ENCODE data around the gene FBXO21. TPM values are rescaled to one million over a fixed set of nuclear protein-coding genes. Genes with fewer than 3 reads are reported as not detected.
"Not testable (repeated sequence)": the region's sequence is repeated elsewhere in the genome, so short reads cannot be mapped to it uniquely, and the experiment has no call there.

The FBXO21 gene
- total RNA-seq, 1 donor from 2014 or later = 52.3 TPM

GRCh38 chr12:117109943-117110635 is 80.2 kb downstream of the FBXO21 start:
- Histone ChIP-seq H3K4me3 (no peak overlapping the region), H3K36me3 (no peaks in the 10 kb centered on the region), H3K9me3 (replicated peaks) (no peaks in the 10 kb centered on the region), H3K27ac (replicated peaks) (no peak overlapping the region), H3K27me3 (ENCODE audit: low read depth) (no peaks in the 10 kb centered on the region), H3K4me1 (peaks cover 7% of the 10 kb centered on the region)
- intact Hi-C loops (cut with micrococcal nuclease) = loop anchor here (10.0 kb wide), 1 partner anchor 85 kb away; no protein-coding TSS in a partner anchor
- no peak for DNase-seq
- no peak for TF ChIP-seq CTCF (IDR thresholded peaks at IDR 0.05; ENCODE audit: borderline replicate concordance)

- Histone ChIP-seq H3K4me3 (no peak overlapping the region), H3K27me3 (ENCODE audit: low read depth) (no peaks in the 10 kb centered on the region), H3K27ac (replicated peaks) (no peak overlapping the region), H3K4me1 (peaks cover 4% of the 10 kb centered on the region), H3K36me3 (no peaks in the 10 kb centered on the region), H3K9me3 (replicated peaks) (no peaks in the 10 kb centered on the region)
- DNase-seq = no peak
- no peak for TF ChIP-seq CTCF (IDR thresholded peaks at IDR 0.05; ENCODE audit: borderline replicate concordance)
- intact Hi-C loops (cut with micrococcal nuclease) = no loop called here
Measured at GRCh38 chr12:117105902-117106301, 84.4 kb downstream of the FBXO21 start.

DNA sequence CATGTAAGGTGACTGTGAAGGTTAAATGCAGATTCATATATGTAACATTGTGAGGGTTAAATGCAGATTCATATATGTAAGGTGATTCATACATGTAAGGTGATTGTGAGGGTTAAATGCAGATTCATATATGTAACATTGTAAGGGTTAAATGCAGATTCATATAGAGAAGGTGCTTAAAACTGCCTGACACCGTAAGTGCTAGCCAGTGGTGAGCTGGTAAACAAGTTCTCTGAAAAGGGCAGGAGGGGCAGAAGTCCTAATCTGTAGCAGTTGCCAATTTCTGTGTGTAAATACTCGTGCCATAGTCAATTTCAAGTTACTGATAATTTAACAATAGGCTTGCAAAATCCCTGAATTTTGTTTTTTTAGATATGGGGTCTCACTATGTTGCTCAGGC is 86.3 kb downstream of the FBXO21 start:
- intact Hi-C loops (cut with micrococcal nuclease) = not testable (repeated sequence)

DNA sequence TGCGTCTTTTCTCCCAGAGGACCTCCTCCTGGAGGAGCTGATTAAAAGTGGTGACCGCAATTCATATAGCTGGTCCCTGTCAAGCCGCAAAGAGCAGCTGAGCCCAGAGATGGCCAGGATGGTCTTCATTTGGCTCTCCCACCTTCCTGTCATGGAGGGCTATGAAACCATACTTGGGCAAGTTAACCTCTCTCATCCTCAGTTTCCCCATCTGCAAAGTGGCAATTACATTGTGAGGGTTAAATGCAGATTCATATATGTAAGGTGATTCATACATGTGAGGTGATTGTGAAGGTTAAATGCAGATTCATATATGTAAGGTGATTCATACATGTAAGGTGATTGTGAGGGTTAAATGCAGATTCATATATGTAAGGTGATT is 87.5 kb downstream of the FBXO21 start:
- no peak overlapping the region for H3K27ac ChIP-seq (replicated peaks)
- no peaks in the 10 kb centered on the region for H3K36me3 ChIP-seq
- intact Hi-C loops (cut with micrococcal nuclease) = no loop called here
- H3K4me3 ChIP-seq = no peak overlapping the region
- H3K4me1 ChIP-seq = peaks cover 31% of the 10 kb centered on the region
- no peak for TF ChIP-seq CTCF (IDR thresholded peaks at IDR 0.05; ENCODE audit: borderline replicate concordance)
- no peaks in the 10 kb centered on the region for H3K9me3 ChIP-seq (replicated peaks)
- H3K27me3 ChIP-seq (ENCODE audit: low read depth) = peaks cover 20% of the 10 kb centered on the region
- DNase-seq = no peak

More for the DNA sequence above, 86.3 kb downstream of the FBXO21 start:
- peaks cover 19% of the 10 kb centered on the region for H3K4me1 ChIP-seq
- not testable (repeated sequence) for H3K36me3 ChIP-seq; H3K9me3 ChIP-seq (replicated peaks); H3K27ac ChIP-seq (replicated peaks); DNase-seq; H3K27me3 ChIP-seq (ENCODE audit: low read depth); H3K4me3 ChIP-seq

DNA sequence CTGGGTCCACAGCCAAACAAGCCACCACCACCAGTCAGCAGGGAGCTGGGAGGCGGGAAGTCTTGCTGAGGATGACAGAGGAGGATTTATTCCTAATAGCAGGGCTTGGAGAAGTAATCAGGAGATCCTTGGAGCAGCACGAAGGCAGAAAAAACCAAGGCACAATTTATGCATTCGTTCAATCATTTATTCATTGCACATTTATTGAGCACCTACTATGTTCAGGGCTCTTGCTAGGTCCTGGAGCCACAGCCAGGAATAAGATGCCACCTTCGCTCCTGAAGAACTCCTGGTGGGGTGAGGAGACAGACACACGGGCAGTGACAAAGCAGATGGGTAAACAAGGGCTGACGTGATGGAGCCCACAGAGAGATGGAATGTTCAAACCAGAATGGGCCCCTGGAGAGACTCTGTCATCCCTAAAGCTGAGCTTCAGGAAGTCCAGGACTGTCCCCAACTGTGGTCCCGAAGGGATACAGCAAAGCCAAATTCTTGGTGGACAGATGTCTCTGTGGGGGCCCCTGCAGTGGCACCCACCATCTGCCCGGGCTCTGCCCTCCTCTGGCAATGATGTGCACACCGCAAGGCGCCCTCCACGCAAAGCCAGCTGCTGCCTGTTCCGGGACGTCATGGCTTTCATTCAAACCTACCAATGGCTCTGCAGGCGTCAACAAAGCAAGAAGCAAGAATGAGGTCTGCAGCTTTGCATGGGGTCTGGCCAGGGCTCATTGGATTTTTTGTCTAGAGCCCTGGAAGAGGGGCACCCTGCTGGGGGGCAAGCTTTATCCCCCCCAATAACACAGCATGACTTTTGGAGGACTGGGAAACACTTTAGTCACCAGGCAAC is 88.1 kb downstream of the FBXO21 start:
- intact Hi-C loops (cut with micrococcal nuclease) = no loop called here
- H3K4me3 ChIP-seq = no peak overlapping the region
- no peak for DNase-seq
- no peaks in the 10 kb centered on the region for H3K9me3 ChIP-seq (replicated peaks)
- H3K36me3 ChIP-seq = no peaks in the 10 kb centered on the region
- peak overlapping the region; percentile 82 for H3K27ac ChIP-seq (replicated peaks)
- H3K27me3 ChIP-seq (ENCODE audit: low read depth) = peaks cover 23% of the 10 kb centered on the region
- H3K4me1 ChIP-seq = peaks cover 37% of the 10 kb centered on the region
- TF ChIP-seq CTCF (IDR thresholded peaks at IDR 0.05; ENCODE audit: borderline replicate concordance) = no peak

Data from left ventricle myocardium inferior (tissue), 1 donor.